H9 (cell line): ENCODE data around the gene GPR35. TPM values are rescaled to one million over a fixed set of nuclear protein-coding genes. Genes with fewer than 3 reads are reported as not detected.

Experiments used
- DNase-seq: peaks from one replicate; pipeline ENCODE4 v3.0.0-alpha.2; 2017
- H2AFZ ChIP-seq: one replicate; pipeline ENCODE4 v1.6.1; 2013; ENCODE audit warnings: mild to moderate bottlenecking, low read length, control low read depth, moderate library complexity
- H2AK5ac ChIP-seq: 2 replicates; pipeline ENCODE4 v1.6.1; 2013; ENCODE audit warnings: low read length, control low read depth, mixed read lengths; ENCODE audit not compliant: insufficient read length
- H2BK120ac ChIP-seq: one replicate; pipeline ENCODE4 v1.6.1; 2013; ENCODE audit warnings: low read depth, mild to moderate bottlenecking, low read length, control low read depth, inconsistent platforms; ENCODE audit not compliant: poor library complexity, severe bottlenecking
- H2BK12ac ChIP-seq: 2 replicates; pipeline ENCODE4 v1.6.1; 2013; ENCODE audit warnings: low read length, control low read depth, mixed read lengths, low read depth; ENCODE audit not compliant: insufficient read length
- H2BK15ac ChIP-seq: 2 replicates; pipeline ENCODE4 v1.6.1; 2013; ENCODE audit warnings: low read depth, low read length, control low read depth
- H2BK20ac ChIP-seq: one replicate; pipeline ENCODE4 v1.6.1; 2013; ENCODE audit warnings: low read depth, mild to moderate bottlenecking, low read length, control low read depth, inconsistent platforms; ENCODE audit not compliant: poor library complexity, severe bottlenecking
- H2BK5ac ChIP-seq: 2 replicates; pipeline ENCODE4 v1.6.1; 2013; ENCODE audit warnings: low read length, control low read depth, mixed read lengths; ENCODE audit not compliant: insufficient read length
- H3K14ac ChIP-seq: 2 replicates; pipeline ENCODE4 v1.6.1; 2013; ENCODE audit warnings: low read length, control low read depth; ENCODE audit not compliant: insufficient read depth
- H3K18ac ChIP-seq: 2 replicates; pipeline ENCODE4 v1.6.1; 2013; ENCODE audit warnings: low read depth, mild to moderate bottlenecking, mixed read lengths, low read length, control low read depth; ENCODE audit not compliant: insufficient read length
- H3K23ac ChIP-seq: 2 replicates; pipeline ENCODE4 v1.6.1; 2013; ENCODE audit warnings: low read length, control low read depth, mixed read lengths, low read depth; ENCODE audit not compliant: insufficient read length
- H3K23me2 ChIP-seq: 2 replicates; pipeline ENCODE4 v1.6.1; 2013; ENCODE audit warnings: low read depth, mild to moderate bottlenecking, mixed read lengths, low read length, control low read depth; ENCODE audit not compliant: insufficient read length, poor library complexity, severe bottlenecking
- H3K27ac ChIP-seq: 2 replicates; pipeline ENCODE4 v1.5.1; 2013; ENCODE audit warnings: low read length, control low read depth, mixed read lengths, low read depth; ENCODE audit not compliant: insufficient read length
- H3K27me3 ChIP-seq: 2 replicates; pipeline ENCODE4 v1.6.1; 2013; ENCODE audit warnings: low read length, control low read depth, inconsistent platforms; ENCODE audit not compliant: insufficient read depth
- H3K4ac ChIP-seq: 2 replicates; pipeline ENCODE4 v1.6.1; 2013; ENCODE audit warnings: low read depth, mild to moderate bottlenecking, control low read depth, inconsistent platforms, low read length, moderate library complexity
- H3K4me1 ChIP-seq: 2 replicates; pipeline ENCODE4 v1.6.1; 2013; ENCODE audit warnings: low read length, control low read depth, inconsistent platforms; ENCODE audit not compliant: insufficient read depth
- H3K4me2 ChIP-seq: 2 replicates; pipeline ENCODE4 v1.6.1; 2013; ENCODE audit warnings: low read length, control low read depth, mixed read lengths; ENCODE audit not compliant: insufficient read length, insufficient read depth
- H3K56ac ChIP-seq: 2 replicates; pipeline ENCODE4 v1.6.1; 2013; ENCODE audit warnings: low read depth, mild to moderate bottlenecking, mixed read lengths, low read length, control low read depth; ENCODE audit not compliant: insufficient read length
- H3K79me1 ChIP-seq: 2 replicates; pipeline ENCODE4 v1.6.1; 2013; ENCODE audit warnings: low read depth, mild to moderate bottlenecking, moderate library complexity, low read length, control low read depth, inconsistent platforms; ENCODE audit not compliant: insufficient read depth, poor library complexity, severe bottlenecking
- H3K79me2 ChIP-seq: 2 replicates; pipeline ENCODE4 v1.6.1; 2013; ENCODE audit warnings: low read length, control low read depth, inconsistent platforms; ENCODE audit not compliant: insufficient read depth
- H3K9ac ChIP-seq: 2 replicates; pipeline ENCODE4 v1.6.1; 2013; ENCODE audit warnings: low read length, control low read depth, mixed read lengths; ENCODE audit not compliant: insufficient read length; ENCODE audit errors: extremely low read depth
- H3K9me3 ChIP-seq: one replicate; pipeline ENCODE4 v1.6.1; 2013; ENCODE audit warnings: low read depth, low read length, inconsistent platforms; ENCODE audit not compliant: control insufficient read depth
- H3T11ph ChIP-seq: one replicate; pipeline ENCODE4 v1.6.1; 2013; ENCODE audit warnings: mild to moderate bottlenecking, low read length, control low read depth, inconsistent platforms
- H4K20me1 ChIP-seq: one replicate; pipeline ENCODE4 v1.6.1; 2013; ENCODE audit not compliant: control insufficient read depth, insufficient read length, insufficient read depth
- H4K5ac ChIP-seq: 2 replicates; pipeline ENCODE4 v1.6.1; 2013; ENCODE audit warnings: low read depth, mild to moderate bottlenecking, mixed read lengths, low read length, control low read depth; ENCODE audit not compliant: insufficient read length
- H4K8ac ChIP-seq: replicated peaks from 2 replicates; pipeline ENCODE4 v1.6.1; 2013; ENCODE audit warnings: low read length, control low read depth, mixed read lengths, low read depth; ENCODE audit not compliant: insufficient read length
- H4K91ac ChIP-seq: 2 replicates; pipeline ENCODE4 v1.6.1; 2013; ENCODE audit warnings: low read depth, mild to moderate bottlenecking, moderate library complexity, mixed read lengths, low read length, control low read depth; ENCODE audit not compliant: insufficient read length
- H3K27ac Mint-ChIP-seq, 3 experiments: 2 replicates in 2 of 3; 3 replicates in 1 of 3; pipeline ENCODE4 v1.8.0; 2020 to 2021; ENCODE audit warnings: mixed read lengths in 3 of 3, mild to moderate bottlenecking in 1 of 3, moderate library complexity in 1 of 3
- H3K27me3 Mint-ChIP-seq: 2 replicates; pipeline ENCODE4 v1.8.0; 2021; ENCODE audit warnings: low read depth, mild to moderate bottlenecking, moderate library complexity, mixed read lengths
- H3K36me3 Mint-ChIP-seq, 3 experiments: 2 replicates in 2 of 3; 3 replicates in 1 of 3; pipeline ENCODE4 v1.8.0; 2020 to 2021; ENCODE audit warnings: low read depth in 3 of 3, mixed read lengths in 3 of 3; ENCODE audit not compliant: insufficient read depth in 1 of 3
- H3K4me1 Mint-ChIP-seq, 2 experiments: 2 replicates each; pipeline ENCODE4 v1.8.0; 2020; ENCODE audit warnings: mixed read lengths in 2 of 2
- H3K4me3 Mint-ChIP-seq, 2 experiments: 2 replicates in 1 of 2; 3 replicates in 1 of 2; pipeline ENCODE4 v1.8.0; 2020 to 2021; ENCODE audit warnings: mild to moderate bottlenecking in 2 of 2, mixed read lengths in 2 of 2, moderate library complexity in 1 of 2
- H3K9me3 Mint-ChIP-seq, 2 experiments: 2 replicates in 1 of 2; 3 replicates in 1 of 2; pipeline ENCODE4 v1.8.0; 2020; ENCODE audit warnings: mild to moderate bottlenecking in 2 of 2, mixed read lengths in 2 of 2, moderate library complexity in 1 of 2
- WGBS: extraction: QIAGEN DNeasy Blood & Tissue Kit; methylation state at CpG from one replicate; pipeline ENCODE4 v1.1.7; 2013; ENCODE audit warnings: missing lambda C conversion rate, low lambda C conversion rate, mixed read lengths; ENCODE audit not compliant: insufficient read length; ENCODE audit errors: extremely low coverage; 5-methylcytosine and 5-hydroxymethylcytosine counted together
- total RNA-seq: library from RNA; stranded (reverse); gene quantifications from 2 replicates; pipeline ENCODE4 v1.2.1, GENCODE V29; 2021
- TF ChIP-seq, protein P1 (sequence below): fragments of 200-600 bp; sonication (generic); conservative IDR thresholded peaks from 3 replicates; pipeline ENCODE4 v1.8.0; 2021; ENCODE audit warnings: antibody characterized with exemption, mild to moderate bottlenecking

The GPR35 gene
- total RNA-seq, 1 experiment from 2014 or later, result 1.4 TPM

DNA sequence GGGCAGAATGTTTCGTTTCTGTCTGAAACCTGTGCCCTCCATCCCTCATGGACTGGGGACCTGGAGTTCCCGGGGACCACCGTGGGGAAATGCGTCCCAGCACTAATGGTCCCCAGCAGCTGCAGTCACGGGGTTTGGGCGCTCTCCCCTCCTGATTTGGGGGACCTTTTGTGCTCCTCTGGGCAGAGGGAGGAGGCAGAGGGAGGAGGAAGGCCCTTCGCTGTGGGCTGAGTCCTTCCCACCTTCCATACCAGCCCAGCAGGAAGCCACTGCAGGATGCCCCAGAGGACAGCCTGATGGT lies 3.2 kb downstream of the GPR35 start:
- Histone ChIP-seq H2BK120ac (no peak overlapping the region), H2BK20ac (no peak overlapping the region), H2BK12ac (no peak overlapping the region), H4K8ac (no peak overlapping the region), H3K4me1 (no peaks in the 10 kb centered on the region), H3K14ac (no peak overlapping the region), H3K79me2 (no peaks in the 10 kb centered on the region), H3K4ac (no peak overlapping the region), H3K9me3 (peaks cover under 1% of the 10 kb centered on the region), H3K56ac (no peak overlapping the region), H3K4me2 (no peak overlapping the region), H3K27me3 (no peaks in the 10 kb centered on the region; the same call in 1 of the 2 replicates), H4K5ac (no peak overlapping the region), H3K23me2 (no peaks in the 10 kb centered on the region), H3K23ac (no peak overlapping the region), H2AK5ac (no peak overlapping the region), H4K91ac (no peak overlapping the region), H3K18ac (no peak overlapping the region), H3K9ac (no peak overlapping the region), H2AFZ (no peak overlapping the region), H2BK5ac (no peak overlapping the region), H3T11ph (no peak overlapping the region), H3K27ac (no peak overlapping the region), H3K79me1 (no peaks in the 10 kb centered on the region), H2BK15ac (no peak overlapping the region), H4K20me1 (no peaks in the 10 kb centered on the region)
- peaks cover 0 to 9% of the 10 kb centered on the region in 2 experiments; a peak in 2 of 4 replicates for H3K4me1 Mint-ChIP-seq
- peaks cover 15 to 18% of the 10 kb centered on the region in 2 experiments for H3K9me3 Mint-ChIP-seq
- peaks cover 0 to 7% (median 0%) of the 10 kb centered on the region in 3 experiments; a peak in 2 of 7 replicates for H3K36me3 Mint-ChIP-seq
- TF ChIP-seq, protein P1, sequence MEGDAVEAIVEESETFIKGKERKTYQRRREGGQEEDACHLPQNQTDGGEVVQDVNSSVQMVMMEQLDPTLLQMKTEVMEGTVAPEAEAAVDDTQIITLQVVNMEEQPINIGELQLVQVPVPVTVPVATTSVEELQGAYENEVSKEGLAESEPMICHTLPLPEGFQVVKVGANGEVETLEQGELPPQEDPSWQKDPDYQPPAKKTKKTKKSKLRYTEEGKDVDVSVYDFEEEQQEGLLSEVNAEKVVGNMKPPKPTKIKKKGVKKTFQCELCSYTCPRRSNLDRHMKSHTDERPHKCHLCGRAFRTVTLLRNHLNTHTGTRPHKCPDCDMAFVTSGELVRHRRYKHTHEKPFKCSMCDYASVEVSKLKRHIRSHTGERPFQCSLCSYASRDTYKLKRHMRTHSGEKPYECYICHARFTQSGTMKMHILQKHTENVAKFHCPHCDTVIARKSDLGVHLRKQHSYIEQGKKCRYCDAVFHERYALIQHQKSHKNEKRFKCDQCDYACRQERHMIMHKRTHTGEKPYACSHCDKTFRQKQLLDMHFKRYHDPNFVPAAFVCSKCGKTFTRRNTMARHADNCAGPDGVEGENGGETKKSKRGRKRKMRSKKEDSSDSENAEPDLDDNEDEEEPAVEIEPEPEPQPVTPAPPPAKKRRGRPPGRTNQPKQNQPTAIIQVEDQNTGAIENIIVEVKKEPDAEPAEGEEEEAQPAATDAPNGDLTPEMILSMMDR, result no peak
- no peak overlapping the region for H3K27ac Mint-ChIP-seq
- H3K4me3 Mint-ChIP-seq, result no peak overlapping the region
- WGBS, result no CpG with 5 or more reads among the region's 7 CpGs
- DNase-seq, result no peak
- peaks cover 8% of the 10 kb centered on the region; the same call in 1 of the 2 replicates for H3K27me3 Mint-ChIP-seq
